H54 (cell line): ENCODE data around the gene BCDIN3D.

Source experiments
- DNase-seq: peaks from one replicate; pipeline ENCODE4 v3.0.0; 2011; ENCODE audit warnings: low spot score, mixed read lengths; ENCODE audit not compliant: insufficient read length
- FAIRE-seq: peaks from 3 replicates; lab custom pipeline; 2011; peaks lifted over from hg19 to GRCh38; lab: Jason Lieb, UNC
- POLR2A ChIP-seq: IDR thresholded peaks from 2 replicates; pipeline ENCODE4 v1.6.1; 2011; ENCODE audit warnings: low read depth, mild to moderate bottlenecking, low read length

The BCDIN3D gene

DNA sequence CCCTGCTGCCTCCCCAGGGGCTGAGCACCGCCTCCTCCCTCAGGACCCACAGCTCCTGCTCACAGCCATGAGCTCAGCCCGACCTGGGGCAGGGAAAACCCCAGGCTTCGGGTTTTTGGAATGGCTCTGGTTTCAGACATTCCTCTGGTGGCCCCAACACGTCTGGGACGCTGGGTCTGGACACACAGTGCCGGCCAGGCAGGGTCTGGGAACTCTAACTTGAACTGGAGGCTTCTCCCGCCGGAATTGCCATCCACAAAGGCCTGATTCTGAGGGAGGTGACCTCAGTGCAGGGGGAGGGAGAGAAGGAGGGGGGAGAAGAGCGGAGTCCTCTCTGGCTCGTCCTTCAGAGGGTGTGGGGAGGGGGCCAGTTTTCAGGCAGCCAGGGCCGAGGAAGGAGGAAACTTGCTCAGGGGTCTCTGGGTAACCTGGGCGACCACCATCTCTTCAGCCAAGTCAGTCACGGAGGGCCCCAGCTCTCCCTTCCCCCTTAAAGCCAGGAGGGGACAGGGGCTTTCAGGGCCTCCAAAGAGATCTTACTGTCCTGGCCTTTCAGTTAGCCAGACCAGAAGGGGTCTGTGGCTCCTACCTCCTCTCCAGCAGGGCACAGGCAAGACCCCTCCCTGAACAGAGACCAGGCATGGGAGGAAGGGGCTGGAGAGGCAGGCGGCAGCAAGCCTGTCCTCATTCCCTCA, 34.1 kb downstream of the BCDIN3D start:
- FAIRE-seq: no peak
- TF ChIP-seq POLR2A: no peak
- DNase-seq: no peak

GRCh38 chr12:49807991-49808580, 34.8 kb downstream of the BCDIN3D start:
- no peak for TF ChIP-seq POLR2A
- DNase-seq (no peak), FAIRE-seq (no peak)

- no peak for DNase-seq
- FAIRE-seq: no peak
- TF ChIP-seq POLR2A: no peak
Measured at GRCh38 chr12:49806877-49807276, 36.0 kb downstream of the BCDIN3D start.

DNA sequence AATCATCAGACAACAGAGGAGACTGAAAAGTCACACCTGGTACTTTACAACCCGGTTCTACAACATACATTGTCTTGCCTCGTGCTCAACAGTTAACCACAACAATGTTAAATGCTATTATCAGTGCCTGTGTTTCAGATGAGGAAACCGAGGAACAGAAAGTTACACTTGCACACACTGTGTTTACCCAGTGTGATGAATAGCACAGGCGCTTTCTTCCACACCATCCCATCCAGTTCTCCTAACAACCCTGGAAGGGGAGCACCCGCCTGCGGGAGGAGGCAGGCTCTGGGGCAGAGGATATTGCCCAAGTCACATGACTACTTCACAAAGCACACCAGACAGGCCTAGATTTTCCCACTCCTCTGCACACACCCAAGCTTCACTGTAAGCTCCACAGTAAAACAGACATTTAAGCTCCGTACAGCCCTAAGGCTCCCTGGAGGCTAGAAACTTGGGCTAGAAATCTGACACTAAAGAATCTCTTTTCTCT, 36.5 kb downstream of the BCDIN3D start:
- TF ChIP-seq POLR2A: no peak
- FAIRE-seq (no peak), DNase-seq (no peak)

DNA sequence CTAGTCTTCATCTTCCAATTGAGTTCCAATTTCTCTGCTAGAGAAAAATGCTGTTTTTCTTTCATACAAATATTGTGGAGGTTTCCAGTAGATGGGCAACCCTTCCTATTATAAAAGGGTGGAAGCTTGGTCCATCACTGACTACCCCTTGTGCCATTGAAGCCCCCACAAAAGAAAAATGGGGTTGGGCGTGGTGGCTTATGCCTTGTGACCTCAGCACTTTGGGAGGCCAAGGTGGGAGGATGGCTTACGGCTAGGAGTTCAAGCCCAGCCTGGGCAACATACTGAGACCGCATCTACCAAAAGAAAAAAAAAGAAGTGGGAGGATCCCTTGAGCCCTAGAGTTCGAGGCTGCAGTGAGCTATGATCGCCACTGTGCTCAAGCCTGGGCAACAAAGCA, 37.5 kb downstream of the BCDIN3D start:
- DNase-seq (no peak), FAIRE-seq (no peak)
- no peak for TF ChIP-seq POLR2A

DNA sequence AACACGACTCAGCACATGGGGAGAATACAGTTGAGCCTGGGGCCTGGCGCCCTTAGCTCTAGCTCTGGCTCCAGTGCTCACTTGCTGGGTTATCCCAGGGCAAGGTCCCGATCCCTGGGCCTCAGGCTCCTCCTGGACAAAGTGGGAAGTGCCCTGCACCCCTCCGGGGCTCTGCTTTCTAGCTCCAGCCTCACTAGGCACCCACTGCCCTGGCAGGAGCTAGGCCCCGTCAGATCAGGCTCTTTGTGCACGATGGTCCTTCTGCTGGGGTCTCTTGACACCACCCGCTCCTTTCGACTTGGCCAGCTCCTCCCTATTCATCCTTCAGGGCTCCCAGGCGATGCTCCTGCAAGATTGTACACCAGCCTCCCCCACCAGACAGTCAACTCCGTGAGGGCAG, 38.1 kb downstream of the BCDIN3D start:
- no peak for DNase-seq
- TF ChIP-seq POLR2A: no peak
- FAIRE-seq: no peak

DNA sequence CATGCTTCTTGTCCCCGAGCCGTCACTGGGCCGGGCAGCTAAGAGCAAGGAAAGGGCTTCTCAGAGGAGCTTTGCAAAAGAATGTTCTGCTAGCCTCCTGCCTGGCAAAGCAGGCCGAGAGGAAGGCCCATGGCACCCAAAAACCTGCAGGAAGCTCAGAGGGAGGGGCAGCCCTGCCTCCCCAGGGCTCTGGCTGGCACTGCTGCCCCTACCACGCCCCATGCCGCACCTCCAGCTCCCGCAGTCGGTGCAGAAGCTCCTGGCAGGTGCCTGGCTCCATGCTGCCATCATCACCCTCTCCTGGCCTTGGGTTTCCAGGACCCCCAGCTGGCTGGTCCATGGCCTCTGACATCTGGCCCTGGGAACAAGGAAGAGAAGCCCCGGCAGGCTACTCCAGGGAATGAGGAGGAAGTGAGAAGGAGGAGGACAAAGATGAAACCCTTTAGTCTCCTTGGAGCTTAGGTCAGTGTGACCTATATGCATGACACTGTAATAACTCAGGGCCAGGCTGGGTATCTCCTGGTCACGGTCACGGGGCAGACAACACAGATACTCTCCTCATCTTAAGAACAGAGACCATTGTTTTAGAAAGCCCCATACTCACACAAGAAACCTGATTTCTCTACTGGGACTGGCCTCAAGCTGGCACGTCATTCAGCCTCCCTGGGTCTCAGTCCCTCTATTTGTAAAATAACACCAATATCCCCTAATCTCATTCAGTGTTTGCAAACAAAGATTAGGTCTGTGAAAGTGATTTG, 39.0 kb downstream of the BCDIN3D start:
- no peak for DNase-seq
- FAIRE-seq: no peak
- no peak for TF ChIP-seq POLR2A

GRCh38 chr12:49801141-49802063, 41.5 kb downstream of the BCDIN3D start:
- DNase-seq (no peak), FAIRE-seq (no peak)

GRCh38 chr12:49800421-49801140, 42.3 kb downstream of the BCDIN3D start:
- DNase-seq: no peak
- no peak for TF ChIP-seq POLR2A
- FAIRE-seq: no peak

More at GRCh38 chr12:49801141-49802063, 41.5 kb downstream of the BCDIN3D start:
- TF ChIP-seq POLR2A: no peak

DNA sequence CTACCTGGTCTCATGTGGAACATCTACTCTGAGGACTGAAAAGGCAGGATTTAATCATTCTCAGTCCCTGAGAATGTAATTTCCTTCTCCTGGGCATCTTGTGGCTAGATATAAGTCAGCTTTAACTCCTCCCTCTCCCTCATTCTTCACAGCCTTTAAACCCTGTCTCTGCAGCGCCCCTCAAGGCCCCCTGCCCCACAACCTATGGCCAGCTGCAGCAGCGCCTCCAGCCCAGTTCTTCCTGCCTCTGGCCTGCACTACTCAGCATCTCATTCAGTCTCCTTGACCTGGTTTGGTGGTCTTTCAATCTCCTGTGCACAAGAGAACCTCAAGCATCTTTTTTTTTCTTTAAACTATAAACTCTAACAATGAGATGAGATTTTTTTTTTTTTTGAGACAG, 44.0 kb downstream of the BCDIN3D start:
- DNase-seq (no peak), FAIRE-seq (no peak)
- TF ChIP-seq POLR2A: no peak

DNA sequence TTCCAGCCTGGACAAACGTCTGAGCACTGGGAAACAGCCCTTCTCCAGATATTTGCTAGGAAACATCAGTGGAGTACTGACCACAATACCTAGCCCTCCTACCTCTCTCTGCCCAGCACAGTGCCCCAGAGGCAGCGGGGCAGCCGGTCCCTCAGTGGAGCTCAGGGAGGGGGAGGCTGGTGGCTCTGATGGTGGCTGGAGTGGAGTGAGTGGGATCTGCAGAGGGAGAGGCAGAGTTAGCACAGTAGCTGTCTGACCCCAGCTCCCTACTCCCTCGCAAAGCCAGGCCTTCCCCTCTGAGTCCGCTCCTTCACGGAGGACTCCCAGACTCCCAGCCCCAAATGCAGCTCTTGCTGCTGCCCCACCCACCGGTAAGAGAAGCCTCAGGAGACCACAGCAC, 44.7 kb downstream of the BCDIN3D start:
- no peak for DNase-seq
- TF ChIP-seq POLR2A: no peak
- no peak for FAIRE-seq

GRCh38 chr12:49797449-49797776, 45.5 kb downstream of the BCDIN3D start:
- DNase-seq (no peak), FAIRE-seq (no peak)
- TF ChIP-seq POLR2A: no peak
